MM.1S (cell line): Measurements from ENCODE around the gene PDS5B.

Experiments used
- EZH2 ChIP-seq: fragments of 300-600 bp; sonication (generic); optimal IDR thresholded peaks from 2 replicates; pipeline ENCODE3; 2017; ENCODE audit warnings: low read depth, mild to moderate bottlenecking, antibody characterized with exemption, low read length, mixed read lengths
- EZH2phosphoT487 ChIP-seq: fragments of 300-600 bp; sonication (generic); IDR thresholded peaks from 2 replicates; pipeline ENCODE4 v1.6.1; 2018; ENCODE audit warnings: antibody characterized with exemption, low read length
- TF ChIP-seq, protein P1 (sequence below): fragments of 300-600 bp; sonication (generic); IDR thresholded peaks from 2 replicates; pipeline ENCODE4 v1.5.1; 2016; ENCODE audit warnings: antibody characterized with exemption, low read length, mixed read lengths

DNA sequence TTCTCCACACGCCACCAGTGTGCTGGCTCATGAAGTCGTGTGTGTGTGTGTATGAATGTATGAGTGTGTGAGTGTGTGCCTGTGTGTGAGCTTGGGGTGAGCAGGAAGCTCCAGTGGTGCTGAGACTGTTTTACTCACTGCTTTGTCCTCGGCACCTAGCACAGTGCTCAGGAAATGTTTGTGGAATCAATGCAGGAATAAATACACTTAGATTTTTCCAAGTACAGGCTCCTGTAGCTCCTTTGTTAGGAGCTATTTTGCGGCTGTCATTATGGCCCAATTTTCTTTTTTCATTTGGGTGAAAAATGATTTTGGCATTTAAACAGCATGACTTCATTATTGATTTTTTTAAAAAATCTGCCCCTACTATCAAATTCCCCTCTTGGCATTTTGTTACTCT, 236.5 kb downstream of the PDS5B start:
- TF ChIP-seq, protein P1, sequence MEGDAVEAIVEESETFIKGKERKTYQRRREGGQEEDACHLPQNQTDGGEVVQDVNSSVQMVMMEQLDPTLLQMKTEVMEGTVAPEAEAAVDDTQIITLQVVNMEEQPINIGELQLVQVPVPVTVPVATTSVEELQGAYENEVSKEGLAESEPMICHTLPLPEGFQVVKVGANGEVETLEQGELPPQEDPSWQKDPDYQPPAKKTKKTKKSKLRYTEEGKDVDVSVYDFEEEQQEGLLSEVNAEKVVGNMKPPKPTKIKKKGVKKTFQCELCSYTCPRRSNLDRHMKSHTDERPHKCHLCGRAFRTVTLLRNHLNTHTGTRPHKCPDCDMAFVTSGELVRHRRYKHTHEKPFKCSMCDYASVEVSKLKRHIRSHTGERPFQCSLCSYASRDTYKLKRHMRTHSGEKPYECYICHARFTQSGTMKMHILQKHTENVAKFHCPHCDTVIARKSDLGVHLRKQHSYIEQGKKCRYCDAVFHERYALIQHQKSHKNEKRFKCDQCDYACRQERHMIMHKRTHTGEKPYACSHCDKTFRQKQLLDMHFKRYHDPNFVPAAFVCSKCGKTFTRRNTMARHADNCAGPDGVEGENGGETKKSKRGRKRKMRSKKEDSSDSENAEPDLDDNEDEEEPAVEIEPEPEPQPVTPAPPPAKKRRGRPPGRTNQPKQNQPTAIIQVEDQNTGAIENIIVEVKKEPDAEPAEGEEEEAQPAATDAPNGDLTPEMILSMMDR: no peak
- TF ChIP-seq EZH2phosphoT487 (no peak), EZH2 (no peak)
